ENCODE measurements around the gene DMRT3. TPM values are rescaled to one million over a fixed set of nuclear protein-coding genes. Genes with fewer than 3 reads are reported as not detected.

DMRT3 gene
- total and polyA plus RNA-seq, 10 of the 15 experiments (the other 5 are each of a cell fraction or from before 2014, with no cell fraction given): 0.06 to 0.11 TPM; not detected in 8

- H3K4me2 ChIP-seq (ENCODE audit: control insufficient read depth, insufficient read depth): no peak overlapping the region
- ChIA-PET POLR2A (no interaction called here), CTCF (no interaction called here), RAD21 (ENCODE audit: unreplicated experiment) (no interaction called here), SMC1A (ENCODE audit: uncharacterized antibody, unreplicated experiment) (no interaction called here)
- FAIRE-seq: no peak
- H3K79me2 ChIP-seq (ENCODE audit: control insufficient read depth, insufficient read depth, low read length): no peaks in the 10 kb centered on the region
- no peak overlapping the region for H2AFZ ChIP-seq (ENCODE audit: control insufficient read depth, low read depth, low read length)
- peaks cover 15 to 42% of the 10 kb centered on the region in 2 experiments for H3K27me3 ChIP-seq (replicated peaks in 1 of 2; ENCODE audit: control insufficient read depth in 2 of 2, insufficient read depth in 2 of 2, low read length in 1 of 2)
- no peaks in the 10 kb centered on the region for H4K20me1 ChIP-seq (ENCODE audit: control insufficient read depth, insufficient read depth)
- no peak overlapping the region for H3K4me3 ChIP-seq
- H3K36me3 ChIP-seq (ENCODE audit: control insufficient read depth in 2 of 2, insufficient read depth in 2 of 2, low read length in 1 of 2): no peaks in the 10 kb centered on the region
- no peak for ATAC-seq
- WGBS (ENCODE audit: insufficient coverage, insufficient replicate concordance, low lambda C conversion rate, missing lambda C conversion rate): 39% methylated on average over 30 of the region's 42 CpGs
- in situ Hi-C loops (cut with MboI): no loop called here
- intact Hi-C loops (cut with micrococcal nuclease; ENCODE audit: unreplicated experiment): no loop called here
- H3K9ac ChIP-seq (ENCODE audit: control insufficient read depth, insufficient read depth, low read length): no peak overlapping the region
- no peaks in the 10 kb centered on the region for H3K4me1 ChIP-seq (ENCODE audit: control insufficient read depth, insufficient read depth, low read length)
- no TSS peak for BruUV-seq (replicated peaks)
- no peak overlapping the region for H3K27ac ChIP-seq (ENCODE audit: control insufficient read depth, insufficient read depth)
- H3K9me3 ChIP-seq (replicated peaks; ENCODE audit: control insufficient read depth, insufficient read depth, low read length): peaks cover 4% of the 10 kb centered on the region; the same call in 2 of the 3 replicates
- DNase-seq (ENCODE audit: low read depth, low spot score): no peak
- TF ChIP-seq IRF3 (IDR thresholded peaks at IDR 0.05) (no peak), PBX3 (IDR thresholded peaks at IDR 0.05; ENCODE audit: insufficient replicate concordance, low read depth, low read length) (no peak), MAX (IDR thresholded peaks at IDR 0.05; ENCODE audit: low read depth, low read length) (no peak), PML (IDR thresholded peaks at IDR 0.05; ENCODE audit: low read length) (no peak), ZBTB4 (CRISPR knock-in tag; IDR thresholded peaks at IDR 0.05) (no peak), ZBTB40 (IDR thresholded peaks at IDR 0.05; ENCODE audit: borderline replicate concordance) (no peak), POU2F2 (IDR thresholded peaks at IDR 0.05; ENCODE audit: borderline replicate concordance, low read depth, low read length) (no peak), PAX8 (IDR thresholded peaks at IDR 0.05) (no peak), SMARCA5 (IDR thresholded peaks at IDR 0.05) (no peak), TCF7 (IDR thresholded peaks at IDR 0.05; ENCODE audit: borderline replicate concordance) (no peak), ESRRA (IDR thresholded peaks at IDR 0.05; ENCODE audit: low read length) (no peak), NR2F1 (conservative IDR thresholded peaks at IDR 0.05) (no peak), MXI1 (IDR thresholded peaks at IDR 0.05; ENCODE audit: low read depth, low read length) (no peak), USF2 (IDR thresholded peaks at IDR 0.05; ENCODE audit: borderline replicate concordance, low read depth, low read length) (no peak)
Measured at GRCh38 chr9:971901-972500, 4.5 kb upstream of the DMRT3 start.

Measured in GM12878 (cell line).